Right lobe of liver (tissue), 6 donors: ENCODE measurements around the gene ARTN. TPM values are rescaled to one million over a fixed set of nuclear protein-coding genes. Genes with fewer than 3 reads are reported as not detected.

Experiments
- ATAC-seq, 4 donors: fragments of 200-7000 bp; cut with Tn5 transposase; one replicate each; pipeline ENCODE4 v1.9.1; 2020; ENCODE audit warnings: mild to moderate bottlenecking in 4 of 4, moderate library complexity in 4 of 4
- DNase-seq, 3 donors: peaks; one replicate each; pipeline ENCODE4 v3.0.0-alpha.2; 2020
- H3K27ac ChIP-seq, 3 donors: fragments of 200-600 bp; one replicate each; pipeline ENCODE4 v1.8.0; 2022
- H3K27me3 ChIP-seq, 2 donors: fragments of 200-600 bp; one replicate each; pipeline ENCODE4 v1.8.0; 2022
- H3K36me3 ChIP-seq, 4 donors: fragments of 200-600 bp; sonication (generic) in 1 of 4; one replicate each; pipeline versions ENCODE4 v1.5.1 to v1.8.0; 2017 to 2022; ENCODE audit warnings: control low read depth in 1 of 4
- H3K4me1 ChIP-seq, 4 donors: fragments of 200-600 bp; sonication (generic) in 1 of 4; one replicate each; pipeline versions ENCODE4 v1.5.1 to v1.8.0; 2017 to 2022; ENCODE audit warnings: control low read depth in 1 of 4
- H3K4me3 ChIP-seq, 3 donors: fragments of 200-600 bp; one replicate each; pipeline ENCODE4 v1.8.0; 2022
- H3K9me3 ChIP-seq, 4 donors: fragments of 200-600 bp; sonication (generic) in 1 of 4; one replicate each; pipeline versions ENCODE4 v1.5.1 to v1.8.0; 2017 to 2022; ENCODE audit warnings: control low read depth in 1 of 4
- POLR2A ChIP-seq: fragments of 450-650 bp; IDR thresholded peaks from one replicate; pipeline ENCODE4 v1.6.1; 2017; ENCODE audit warnings: antibody characterized with exemption, mild to moderate bottlenecking
- WGBS: methylation state at CpG from one replicate; pipeline ENCODE4 v1.1.6; 2018; ENCODE audit warnings: low coverage, low lambda C conversion rate; ENCODE audit not compliant: insufficient coverage; ENCODE audit errors: missing lambda C conversion rate; 5-methylcytosine and 5-hydroxymethylcytosine counted together
- intact Hi-C, 2 donors: fragments of 100-400 bp; cut with DNase I; formaldehyde crosslinking; loops; one replicate each; pipeline versions ENCODE4 v1.11.2 to v1.14.1; 2022
- total RNA-seq, 6 experiments: library from RNA; depleted of rRNA in 2 of 6; stranded (reverse); fragments of >200 nt in 2 of 6; fragmentation: NEBNext Ultra II Directional in 3 of 6; extraction: Animal tissue kit (Norgen Biotek cat#: 25700) in 3 of 6; gene quantifications; one replicate each; pipeline versions ENCODE4 v1.1.0 to v1.2.4, GENCODE V29; 2016 to 2023
- TF ChIP-seq, protein P1 (sequence below), 4 donors: fragments of 200-600 bp in 3 of 4; fragments of 450-650 bp in 1 of 4; IDR thresholded peaks; one replicate each; pipeline versions ENCODE4 v1.5.1 to v1.8.0; 2016 to 2022; ENCODE audit warnings: antibody characterized with exemption in 4 of 4, mild to moderate bottlenecking in 2 of 4
- donor health status: DM: no; HTN: yes; CAD: no.
- donor health status: DM: no; HTN: no; CAD: no.
- donor health status: DM: no; HTN: no; CAD: no.
- donor health status: DM: no; HTN: yes; CAD: no.
- donor health status: DM: no; HTN: yes; CAD: no.

Gene ARTN
- total RNA-seq, 6 experiments from 2014 or later = 0.31 to 0.32 (median 0.31) TPM; not detected in 3

DNA sequence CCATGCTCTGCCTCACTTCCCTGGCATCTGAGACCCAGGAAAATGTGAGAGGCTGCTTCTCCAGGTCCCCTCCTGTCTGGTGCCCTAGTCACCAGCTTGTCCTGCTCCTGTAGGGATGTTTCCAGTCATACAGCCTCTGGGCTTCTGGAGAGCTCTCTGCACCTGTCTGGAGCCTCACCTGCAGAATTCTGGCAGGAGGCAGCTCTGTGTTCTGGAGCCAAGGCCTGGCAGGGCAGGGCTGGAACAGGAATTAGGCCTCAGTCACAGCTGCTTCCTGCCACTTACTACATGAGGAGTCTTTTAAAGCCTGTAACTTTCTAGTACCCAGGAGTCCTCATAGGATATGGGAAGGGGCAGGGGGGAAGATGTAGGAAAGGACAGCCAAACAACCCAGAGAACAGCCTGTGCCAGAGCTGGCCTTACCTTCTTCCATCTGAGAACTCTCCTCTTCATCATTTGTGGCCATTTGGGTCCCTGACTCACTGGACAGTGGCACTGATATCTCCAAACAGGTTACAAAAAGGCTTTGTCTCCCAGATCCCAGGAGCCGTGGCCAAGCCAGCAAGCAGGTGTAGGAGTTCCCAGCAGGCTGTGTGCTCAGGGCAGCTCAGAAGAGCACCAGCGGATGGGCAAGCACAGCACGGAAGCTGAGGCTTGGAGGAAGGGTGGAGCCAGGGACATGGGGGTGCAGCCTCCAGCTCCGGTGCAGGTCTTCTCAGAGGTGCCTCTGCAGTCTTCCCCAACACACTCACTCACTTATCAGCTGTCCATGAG, 31.4 kb upstream of the ARTN start:
- Histone ChIP-seq H3K27me3 (no peaks in the 10 kb centered on the region), H3K27ac (no peak overlapping the region), H3K4me1 (no peaks in the 10 kb centered on the region), H3K9me3 (no peaks in the 10 kb centered on the region), H3K4me3 (no peak overlapping the region), H3K36me3 (no peaks in the 10 kb centered on the region)
- WGBS = 100% methylated on average over 1 of the region's 4 CpGs
- no peak for DNase-seq
- TF ChIP-seq, protein P1, sequence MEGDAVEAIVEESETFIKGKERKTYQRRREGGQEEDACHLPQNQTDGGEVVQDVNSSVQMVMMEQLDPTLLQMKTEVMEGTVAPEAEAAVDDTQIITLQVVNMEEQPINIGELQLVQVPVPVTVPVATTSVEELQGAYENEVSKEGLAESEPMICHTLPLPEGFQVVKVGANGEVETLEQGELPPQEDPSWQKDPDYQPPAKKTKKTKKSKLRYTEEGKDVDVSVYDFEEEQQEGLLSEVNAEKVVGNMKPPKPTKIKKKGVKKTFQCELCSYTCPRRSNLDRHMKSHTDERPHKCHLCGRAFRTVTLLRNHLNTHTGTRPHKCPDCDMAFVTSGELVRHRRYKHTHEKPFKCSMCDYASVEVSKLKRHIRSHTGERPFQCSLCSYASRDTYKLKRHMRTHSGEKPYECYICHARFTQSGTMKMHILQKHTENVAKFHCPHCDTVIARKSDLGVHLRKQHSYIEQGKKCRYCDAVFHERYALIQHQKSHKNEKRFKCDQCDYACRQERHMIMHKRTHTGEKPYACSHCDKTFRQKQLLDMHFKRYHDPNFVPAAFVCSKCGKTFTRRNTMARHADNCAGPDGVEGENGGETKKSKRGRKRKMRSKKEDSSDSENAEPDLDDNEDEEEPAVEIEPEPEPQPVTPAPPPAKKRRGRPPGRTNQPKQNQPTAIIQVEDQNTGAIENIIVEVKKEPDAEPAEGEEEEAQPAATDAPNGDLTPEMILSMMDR (IDR thresholded peaks at IDR 0.05) = no peak
- TF ChIP-seq POLR2A = no peak
- intact Hi-C loops = no loop called here
- no peak for ATAC-seq

DNA sequence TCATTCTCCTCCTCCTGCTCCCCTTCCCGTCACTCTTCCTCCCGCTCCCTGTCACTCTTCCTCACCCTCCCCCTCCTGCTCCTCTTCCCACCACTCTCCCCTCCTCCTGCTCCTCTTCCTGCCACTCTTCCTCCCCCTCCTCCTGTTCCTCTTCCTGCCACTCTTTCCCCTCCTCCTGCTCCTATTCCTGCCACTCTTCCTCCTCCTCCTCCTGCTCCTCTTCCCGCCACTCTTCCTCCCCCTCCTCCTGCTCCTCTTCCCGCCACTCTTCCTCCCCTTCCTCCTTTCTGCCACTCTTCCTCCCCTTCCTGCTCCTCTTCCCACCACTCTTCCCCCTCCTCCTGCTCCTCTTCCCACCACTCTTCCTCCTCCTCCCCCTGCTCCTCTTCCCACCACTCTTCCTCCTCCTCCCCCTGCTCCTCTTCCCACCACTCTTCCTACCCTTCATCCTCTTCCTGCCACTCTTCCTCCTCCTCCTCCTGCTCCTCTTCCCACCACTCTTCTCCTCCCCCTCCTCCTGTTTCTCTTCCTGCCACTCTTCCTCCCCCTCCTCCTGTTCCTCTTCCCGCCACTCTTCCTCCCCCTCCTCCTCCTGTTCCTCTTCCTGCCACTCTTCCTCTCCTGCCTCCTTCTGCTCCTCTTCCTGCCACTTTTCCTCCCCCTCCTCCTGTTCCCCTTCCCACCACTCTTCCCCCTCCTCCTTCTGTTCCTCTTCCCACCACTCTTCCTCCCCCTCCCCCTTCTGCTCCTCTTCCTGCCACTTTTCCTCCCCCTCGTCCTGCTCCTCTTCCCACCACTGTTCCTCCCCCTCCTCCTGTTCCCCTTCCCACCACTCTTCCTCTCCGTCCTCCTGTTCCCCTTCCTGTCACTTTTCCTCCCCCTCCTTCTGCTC, 28.7 kb upstream of the ARTN start:
- H3K27ac ChIP-seq = no peak overlapping the region
- intact Hi-C loops = no loop called here
- TF ChIP-seq, protein P1 (IDR thresholded peaks at IDR 0.05) = no peak
- no peak for TF ChIP-seq POLR2A
- H3K36me3 ChIP-seq = no peaks in the 10 kb centered on the region
- H3K4me1 ChIP-seq = no peaks in the 10 kb centered on the region
- DNase-seq (no peak), ATAC-seq (no peak)
- H3K9me3 ChIP-seq = no peaks in the 10 kb centered on the region
- H3K27me3 ChIP-seq = no peaks in the 10 kb centered on the region
- 54% methylated on average over 7 of the region's 7 CpGs for WGBS
- no peak overlapping the region for H3K4me3 ChIP-seq

DNA sequence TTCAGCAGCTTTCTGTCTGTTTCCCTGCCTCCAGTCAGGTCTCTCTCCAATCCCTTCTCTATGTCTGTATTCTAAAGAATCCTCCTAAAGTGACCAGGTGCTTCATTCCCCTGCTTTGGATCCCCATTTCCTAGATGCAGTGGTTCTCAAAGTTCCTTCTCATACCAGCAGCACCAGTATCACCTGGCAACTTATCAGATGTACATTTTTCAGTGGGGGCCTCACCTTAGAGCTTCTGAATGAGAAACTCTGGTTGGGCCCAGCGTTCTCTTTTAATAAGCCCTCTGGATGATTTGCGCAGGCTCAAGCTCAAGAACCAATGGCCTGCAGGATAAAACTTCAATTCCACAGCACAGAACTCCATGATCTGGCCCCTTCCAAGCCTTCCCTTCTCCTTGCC, 25.4 kb upstream of the ARTN start:
- no peaks in the 10 kb centered on the region for H3K4me1 ChIP-seq
- WGBS = 100% methylated on average over 1 of the region's 2 CpGs
- H3K4me3 ChIP-seq = no peak overlapping the region
- no peak overlapping the region for H3K27ac ChIP-seq
- H3K36me3 ChIP-seq = no peaks in the 10 kb centered on the region
- DNase-seq (no peak), ATAC-seq (no peak)
- intact Hi-C loops = no loop called here
- no peak for TF ChIP-seq POLR2A
- TF ChIP-seq, protein P1 (IDR thresholded peaks at IDR 0.05) = no peak
- H3K27me3 ChIP-seq = no peaks in the 10 kb centered on the region
- no peaks in the 10 kb centered on the region for H3K9me3 ChIP-seq

DNA sequence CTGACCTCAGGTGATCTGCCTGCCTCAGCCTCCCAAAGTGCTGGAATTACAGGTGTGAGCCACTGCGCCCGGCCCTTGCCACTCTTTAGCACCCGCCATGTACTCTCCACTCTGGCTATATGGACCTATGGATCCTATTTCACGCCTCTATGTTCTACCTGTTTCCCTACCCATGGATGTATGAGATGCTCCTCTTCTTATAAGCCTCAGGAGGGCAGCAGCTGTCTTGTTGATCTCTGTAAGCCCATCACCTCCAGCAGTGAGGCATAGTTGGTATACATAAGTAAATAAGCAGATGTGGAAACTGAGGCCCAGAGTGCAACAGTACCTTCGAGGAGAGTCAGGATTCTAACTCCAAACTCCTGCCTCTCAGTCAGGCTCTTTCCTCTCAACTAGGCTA, 24.7 kb upstream of the ARTN start:
- no peaks in the 10 kb centered on the region for H3K27me3 ChIP-seq
- DNase-seq = no peak
- no peak for ATAC-seq
- H3K9me3 ChIP-seq = no peaks in the 10 kb centered on the region
- intact Hi-C loops = no loop called here
- no peaks in the 10 kb centered on the region for H3K36me3 ChIP-seq
- no peak overlapping the region for H3K27ac ChIP-seq
- TF ChIP-seq, protein P1 (IDR thresholded peaks at IDR 0.05) = no peak
- no peak for TF ChIP-seq POLR2A
- H3K4me1 ChIP-seq = no peaks in the 10 kb centered on the region
- 73% methylated on average over 2 of the region's 5 CpGs for WGBS
- no peak overlapping the region for H3K4me3 ChIP-seq
